ENCODE data around the gene DNAH2. TPM values are rescaled to one million over a fixed set of nuclear protein-coding genes. Genes with fewer than 3 reads are reported as not detected.

DNAH2 gene
- total and polyA plus RNA-seq, 9 of the 15 experiments (the other 6 are each of a cell fraction or from before 2014, with no cell fraction given): 0.03 TPM; not detected in 8

GRCh38 chr17:7824021-7824924, 106.7 kb downstream of the DNAH2 start:
- H3K9me1 ChIP-seq (ENCODE audit: control insufficient read depth, insufficient read depth, low read length): no peaks in the 10 kb centered on the region
- H3K9ac ChIP-seq (ENCODE audit: insufficient read depth in 1 of 2, low read depth in 2 of 2, low read length in 2 of 2): no peak overlapping the region
- TF ChIP-seq CTBP1 (IDR thresholded peaks at IDR 0.05; ENCODE audit: borderline replicate concordance) (peak; percentile 18; the same call in 1 of the 2 replicates), NFIC (IDR thresholded peaks at IDR 0.05) (peak; percentile 44; the same call in 1 of the 2 replicates), CBFA2T2 (conservative IDR thresholded peaks at IDR 0.05) (0 out of 2 replicates have a peak, but pooled peaks have one; percentile 12), ZNF695 (CRISPR knock-in tag; IDR thresholded peaks at IDR 0.05) (no peak)
- WGBS (ENCODE audit: insufficient coverage, low coverage, missing lambda C conversion rate): 3% methylated on average over 9 of the region's 9 CpGs
- no peak for FAIRE-seq
- no peak overlapping the region for H3K4me2 ChIP-seq (ENCODE audit: insufficient read depth, low read length)
- POLR2A ChIA-PET: interaction anchor here (0.6 to 0.7 kb wide), 4 partner anchors 8 to 183 kb away, joined by 3 to 5 read pairs (median 4); no protein-coding TSS in a partner anchor
- CTCF ChIA-PET (ENCODE audit: low intra/inter-chr PET ratio): interaction anchor here (0.5 to 1.9 kb wide), 2 partner anchors 165 to 175 kb away, joined by 7 to 14 read pairs; no protein-coding TSS in a partner anchor
- no peaks in the 10 kb centered on the region for H3K36me3 ChIP-seq (ENCODE audit: control insufficient read depth, insufficient read depth, low read length)
- H3K27ac ChIP-seq (ENCODE audit: extremely low read depth, low read depth, low read length): no peak overlapping the region
- no peaks in the 10 kb centered on the region for H3K79me2 ChIP-seq (ENCODE audit: control insufficient read depth, insufficient read depth, low read length)
- in situ Hi-C loops (cut with MboI): no loop called here
- H3K4me1 ChIP-seq (replicated peaks in 1 of 2; ENCODE audit: control insufficient read depth in 2 of 2, insufficient read depth in 2 of 2, low read length in 2 of 2): peaks cover 0 to 9% of the 10 kb centered on the region in 2 experiments; a peak in 2 of 5 replicates
- no TSS peak for BruUV-seq (replicated peaks)
- no peak overlapping the region for H2AFZ ChIP-seq (ENCODE audit: low read depth, low read length)
- H4K20me1 ChIP-seq (replicated peaks; ENCODE audit: control insufficient read depth, insufficient read depth, low read length): no peaks in the 10 kb centered on the region
- H3K9me3 ChIP-seq (replicated peaks; ENCODE audit: control insufficient read depth, insufficient read depth, low read depth, low read length): no peaks in the 10 kb centered on the region
- intact Hi-C loops (cut with micrococcal nuclease): loop anchor here (5.0 to 10.0 kb wide), 3 partner anchors 33 to 221 kb away; partner anchors contain the start of genes CYB5D1, NAA38 and TMEM88
- H3K4me3 ChIP-seq: no peak overlapping the region
- no peak for ATAC-seq
- peaks cover 5 to 35% of the 10 kb centered on the region in 2 experiments for H3K27me3 ChIP-seq (ENCODE audit: control insufficient read depth in 2 of 2, insufficient read depth in 2 of 2, low read length in 2 of 2)
- DNase-seq (ENCODE audit: extremely low read depth in 1 of 4, low spot score in 3 of 4): peak in 2 of 4 experiments; percentile 20 to 26

Data from K562 (cell line).